Neutrophil (primary cell): ENCODE results near the gene DNAJB13.

ENCODE experiments used
- H3K27ac ChIP-seq: fragments of 200-600 bp; sonication (generic); 2 replicates; pipeline ENCODE4 v1.5.1; 2016; ENCODE audit warnings: mild to moderate bottlenecking, moderate library complexity
- H3K27me3 ChIP-seq: fragments of 200-600 bp; sonication (generic); 2 replicates; pipeline ENCODE4 v1.6.0; 2016; ENCODE audit warnings: mild to moderate bottlenecking
- H3K36me3 ChIP-seq: fragments of 200-600 bp; sonication (generic); 2 replicates; pipeline ENCODE4 v1.5.1; 2017
- H3K4me1 ChIP-seq, 2 experiments: fragments of 200-600 bp in 1 of 2; sonication (generic) in 1 of 2; 1 replicate in 1 of 2; 2 replicates in 1 of 2; pipeline versions ENCODE4 v1.5.1 to v1.6.1; 2013 to 2016; ENCODE audit warnings: low read depth in 1 of 2, low read length in 1 of 2, mild to moderate bottlenecking in 1 of 2, moderate library complexity in 1 of 2; ENCODE audit not compliant: control insufficient read depth in 1 of 2, insufficient read depth in 1 of 2
- H3K4me3 ChIP-seq, 2 experiments: fragments of 200-600 bp in 1 of 2; sonication (generic) in 1 of 2; 1 replicate in 1 of 2; 2 replicates in 1 of 2; pipeline ENCODE4 v1.5.1; 2013 to 2016; ENCODE audit warnings: low read depth in 1 of 2, low read length in 1 of 2, mild to moderate bottlenecking in 1 of 2, moderate library complexity in 1 of 2
- H3K9me3 ChIP-seq: fragments of 200-600 bp; sonication (generic); 2 replicates; pipeline ENCODE4 v1.5.1; 2016
- CTCF ChIP-seq: fragments of 200-600 bp; sonication (generic); IDR thresholded peaks from 2 replicates; pipeline ENCODE4 v1.5.1; 2016; ENCODE audit warnings: antibody characterized with exemption

Gene DNAJB13

GRCh38 chr11:73944901-73945300 lies 5.9 kb upstream of the DNAJB13 start:
- Histone ChIP-seq H3K9me3 (no peaks in the 10 kb centered on the region), H3K27me3 (no peaks in the 10 kb centered on the region), H3K4me1 (no peaks in the 10 kb centered on the region), H3K4me3 (no peak overlapping the region), H3K36me3 (no peaks in the 10 kb centered on the region), H3K27ac (no peak overlapping the region)
- TF ChIP-seq CTCF = no peak

GRCh38 chr11:73945396-73945795 lies 5.4 kb upstream of the DNAJB13 start:
- no peaks in the 10 kb centered on the region for H3K36me3 ChIP-seq

GRCh38 chr11:73946798-73947458 lies 3.9 kb upstream of the DNAJB13 start:
- no peak overlapping the region for H3K4me3 ChIP-seq
- TF ChIP-seq CTCF = no peak
- H3K36me3 ChIP-seq = no peaks in the 10 kb centered on the region
- no peaks in the 10 kb centered on the region for H3K4me1 ChIP-seq
- no peak overlapping the region for H3K27ac ChIP-seq
- no peaks in the 10 kb centered on the region for H3K9me3 ChIP-seq
- no peaks in the 10 kb centered on the region for H3K27me3 ChIP-seq

More at GRCh38 chr11:73945396-73945795, 5.4 kb upstream of the DNAJB13 start:
- H3K4me1 ChIP-seq = no peaks in the 10 kb centered on the region
- H3K9me3 ChIP-seq = no peaks in the 10 kb centered on the region
- H3K4me3 ChIP-seq = no peak overlapping the region
- no peak for TF ChIP-seq CTCF
- H3K27ac ChIP-seq = no peak overlapping the region
- H3K27me3 ChIP-seq = no peaks in the 10 kb centered on the region

GRCh38 chr11:73949246-73949645 lies 1.6 kb upstream of the DNAJB13 start:
- no peaks in the 10 kb centered on the region for H3K36me3 ChIP-seq
- H3K27me3 ChIP-seq = no peaks in the 10 kb centered on the region
- TF ChIP-seq CTCF = no peak
- no peaks in the 10 kb centered on the region for H3K4me1 ChIP-seq
- no peak overlapping the region for H3K4me3 ChIP-seq
- no peak overlapping the region for H3K27ac ChIP-seq
- no peaks in the 10 kb centered on the region for H3K9me3 ChIP-seq

GRCh38 chr11:73949912-73950311 lies 914 bp upstream of the DNAJB13 start:
- H3K9me3 ChIP-seq = no peaks in the 10 kb centered on the region
- H3K27ac ChIP-seq = no peak overlapping the region
- no peak for TF ChIP-seq CTCF
- no peak overlapping the region for H3K4me3 ChIP-seq
- H3K36me3 ChIP-seq = no peaks in the 10 kb centered on the region
- no peaks in the 10 kb centered on the region for H3K27me3 ChIP-seq
- H3K4me1 ChIP-seq = no peaks in the 10 kb centered on the region
